Stomach (tissue), 4 donors: ENCODE results near the gene SULF2.

Source experiments
- CTCF ChIP-seq, 7 experiments: fragments of 450-650 bp in 4 of 7; fragments of 200-600 bp in 3 of 7; sonication (generic) in 3 of 7; IDR thresholded peaks; one replicate each; pipeline ENCODE4 v1.5.1; 2016 to 2019; ENCODE audit warnings: antibody characterized with exemption in 7 of 7, control low read depth in 2 of 7, mild to moderate bottlenecking in 1 of 7
- POLR2A ChIP-seq, 4 donors: fragments of 450-650 bp; IDR thresholded peaks; one replicate each; pipeline ENCODE4 v1.6.1; 2016; ENCODE audit warnings: antibody characterized with exemption in 4 of 4, control low read depth in 2 of 4, mild to moderate bottlenecking in 1 of 4, moderate library complexity in 1 of 4

- TF ChIP-seq CTCF (IDR thresholded peaks at IDR 0.05) (no peak), POLR2A (IDR thresholded peaks at IDR 0.05) (no peak)
These were observed 116.2 kb downstream of the SULF2 start for GRCh38 chr20:47669152-47669425.
